Measurements from ENCODE around the gene ANKRD40CL. TPM values are rescaled to one million over a fixed set of nuclear protein-coding genes. Genes with fewer than 3 reads are reported as not detected.

ANKRD40CL gene
- polyA plus RNA-seq, 1 donor (not counting 4 experiments of a cell fraction or from before 2014, with no cell fraction given): not detected

GRCh38 chr17:50781167-50781566 lies 13.8 kb upstream of the ANKRD40CL start:
- H3K4me2 ChIP-seq (ENCODE audit: control insufficient read depth, extremely low read depth, insufficient read depth, low read depth, low read length): no peak overlapping the region
- FAIRE-seq: no peak
- H3K36me3 ChIP-seq (ENCODE audit: control insufficient read depth in 2 of 2, extremely low read depth in 1 of 2, insufficient read depth in 2 of 2, low read length in 2 of 2): no peaks in the 10 kb centered on the region
- no peak overlapping the region for H3K9ac ChIP-seq (ENCODE audit: control insufficient read depth, extremely low read depth, insufficient read depth, low read length)
- no peak for DNase-seq (ENCODE audit: low read depth, low spot score)
- dilution Hi-C loops (cut with MboI; ENCODE audit: extremely low pct_ligation_motif_present, low sequenced_read_pairs): no loop called here
- no peak overlapping the region for H2AFZ ChIP-seq (ENCODE audit: control insufficient read depth, low read length)
- H3K27me3 ChIP-seq (ENCODE audit: control insufficient read depth, extremely low read depth, insufficient read depth, low read length): no peaks in the 10 kb centered on the region
- no peaks in the 10 kb centered on the region for H3K9me3 ChIP-seq (ENCODE audit: control insufficient read depth, low read depth, low read length)
- no peak for TF ChIP-seq CTCF (optimal IDR thresholded peaks at IDR 0.05 in 1 of 3, IDR thresholded peaks at IDR 0.05 in 1 of 3, conservative IDR thresholded peaks at IDR 0.05 in 1 of 3; ENCODE audit: extremely low read depth in 1 of 3, insufficient read depth in 2 of 3, low read length in 3 of 3)
- TF ChIP-seq EZH2 (IDR thresholded peaks at IDR 0.05; ENCODE audit: low read length): no peak
- H3K9me1 ChIP-seq (ENCODE audit: control insufficient read depth, extremely low read depth, insufficient read depth, low read length): no peaks in the 10 kb centered on the region
- no peaks in the 10 kb centered on the region for H4K20me1 ChIP-seq (ENCODE audit: control insufficient read depth, extremely low read depth, insufficient read depth, low read length)
- no peak overlapping the region for H3K27ac ChIP-seq (ENCODE audit: control insufficient read depth, insufficient read depth, low read length)
- peaks cover 16% of the 10 kb centered on the region for H3K4me1 ChIP-seq (ENCODE audit: control insufficient read depth, extremely low read depth, insufficient read depth, low read length)
- no peak overlapping the region for H3K4me3 ChIP-seq (ENCODE audit: control insufficient read depth in 2 of 3, extremely low read depth in 1 of 3, insufficient read depth in 2 of 3, low read depth in 1 of 3, low read length in 3 of 3)
- no peaks in the 10 kb centered on the region for H3K79me2 ChIP-seq (ENCODE audit: control insufficient read depth, insufficient read depth, low read length)

GRCh38 chr17:50779747-50780353 lies 12.5 kb upstream of the ANKRD40CL start:
- Histone ChIP-seq H3K9me1 (ENCODE audit: control insufficient read depth, extremely low read depth, insufficient read depth, low read length) (no peaks in the 10 kb centered on the region), H3K27me3 (ENCODE audit: control insufficient read depth, extremely low read depth, insufficient read depth, low read length) (no peaks in the 10 kb centered on the region), H3K9ac (ENCODE audit: control insufficient read depth, extremely low read depth, insufficient read depth, low read length) (no peak overlapping the region), H3K79me2 (ENCODE audit: control insufficient read depth, insufficient read depth, low read length) (no peaks in the 10 kb centered on the region), H3K4me3 (ENCODE audit: control insufficient read depth in 2 of 3, extremely low read depth in 1 of 3, insufficient read depth in 2 of 3, low read depth in 1 of 3, low read length in 3 of 3) (no peak overlapping the region), H3K4me2 (ENCODE audit: control insufficient read depth, extremely low read depth, insufficient read depth, low read depth, low read length) (no peak overlapping the region), H2AFZ (ENCODE audit: control insufficient read depth, low read length) (no peak overlapping the region), H3K27ac (ENCODE audit: control insufficient read depth, insufficient read depth, low read length) (no peak overlapping the region), H3K36me3 (ENCODE audit: control insufficient read depth in 2 of 2, extremely low read depth in 1 of 2, insufficient read depth in 2 of 2, low read length in 2 of 2) (no peaks in the 10 kb centered on the region), H3K9me3 (ENCODE audit: control insufficient read depth, low read depth, low read length) (no peaks in the 10 kb centered on the region), H4K20me1 (ENCODE audit: control insufficient read depth, extremely low read depth, insufficient read depth, low read length) (no peaks in the 10 kb centered on the region), H3K4me1 (ENCODE audit: control insufficient read depth, extremely low read depth, insufficient read depth, low read length) (peaks cover 3% of the 10 kb centered on the region)
- dilution Hi-C loops (cut with MboI; ENCODE audit: extremely low pct_ligation_motif_present, low sequenced_read_pairs): no loop called here
- DNase-seq (ENCODE audit: low read depth, low spot score): no peak
- no peak for FAIRE-seq
- no peak for TF ChIP-seq CTCF (optimal IDR thresholded peaks at IDR 0.05 in 1 of 3, IDR thresholded peaks at IDR 0.05 in 1 of 3, conservative IDR thresholded peaks at IDR 0.05 in 1 of 3; ENCODE audit: extremely low read depth in 1 of 3, insufficient read depth in 2 of 3, low read length in 3 of 3)
- no peak for TF ChIP-seq EZH2 (IDR thresholded peaks at IDR 0.05; ENCODE audit: low read length)
